ENCODE data around the gene H3-3A. TPM values are rescaled to one million over a fixed set of nuclear protein-coding genes. Genes with fewer than 3 reads are reported as not detected.

The H3-3A gene
- total and polyA plus RNA-seq, 9 donors, result 266 to 590 (median 447) TPM

GRCh38 chr1:226111098-226111882 lies 48.8 kb downstream of the H3-3A start:
- DNase-seq, result no peak
- TF ChIP-seq CTCF (IDR thresholded peaks at IDR 0.05), result no peak
- no peak for TF ChIP-seq POLR2A (IDR thresholded peaks at IDR 0.05)
- TF ChIP-seq EP300 (IDR thresholded peaks at IDR 0.05), result no peak

GRCh38 chr1:226111883-226112261 lies 49.4 kb downstream of the H3-3A start:
- H3K36me3 ChIP-seq, result no peaks in the 10 kb centered on the region
- 74 to 86% (median 75%) methylated on average over 6 to 7 of the region's 7 CpGs for WGBS, 3 donors
- intact Hi-C loops (cut with DNase I), result no loop called here
- DNase-seq, result no peak
- no peak overlapping the region for H3K27ac ChIP-seq
- no peaks in the 10 kb centered on the region for H3K9me3 ChIP-seq
- H3K4me3 ChIP-seq, result no peak overlapping the region
- no peaks in the 10 kb centered on the region for H3K4me1 ChIP-seq (ENCODE audit: insufficient read depth)
- no peak for TF ChIP-seq POLR2A (IDR thresholded peaks at IDR 0.05)
- TF ChIP-seq EP300 (IDR thresholded peaks at IDR 0.05), result no peak
- TF ChIP-seq CTCF (IDR thresholded peaks at IDR 0.05), result no peak
- H3K27me3 ChIP-seq, result no peaks in the 10 kb centered on the region

More at GRCh38 chr1:226111098-226111882, 48.8 kb downstream of the H3-3A start:
- H3K27me3 ChIP-seq, result no peaks in the 10 kb centered on the region
- no peaks in the 10 kb centered on the region for H3K9me3 ChIP-seq
- H3K36me3 ChIP-seq, result no peaks in the 10 kb centered on the region
- WGBS, 3 donors, result 45 to 51% (median 48%) methylated on average over 11 of the region's 11 CpGs
- no peaks in the 10 kb centered on the region for H3K4me1 ChIP-seq (ENCODE audit: insufficient read depth)
- H3K27ac ChIP-seq, result peak overlapping the region; percentile 94 to 95
- intact Hi-C loops (cut with DNase I), result no loop called here
- peak overlapping the region; percentile 71 for H3K4me3 ChIP-seq

GRCh38 chr1:226112626-226113025 lies 50.1 kb downstream of the H3-3A start:
- H3K36me3 ChIP-seq, result no peaks in the 10 kb centered on the region
- DNase-seq, result no peak
- no peaks in the 10 kb centered on the region for H3K9me3 ChIP-seq
- 85 to 87% (median 86%) methylated on average over 3 of the region's 3 CpGs for whole genome bisulfite sequencing, 3 donors
- H3K4me1 ChIP-seq (ENCODE audit: insufficient read depth), result no peaks in the 10 kb centered on the region
- no peak overlapping the region for H3K4me3 ChIP-seq
- no peaks in the 10 kb centered on the region for H3K27me3 ChIP-seq
- no peak overlapping the region for H3K27ac ChIP-seq
- intact Hi-C loops (cut with DNase I), result no loop called here
- TF ChIP-seq CTCF (IDR thresholded peaks at IDR 0.05) (no peak), POLR2A (IDR thresholded peaks at IDR 0.05) (no peak), EP300 (IDR thresholded peaks at IDR 0.05) (no peak)

GRCh38 chr1:226116673-226117072 lies 54.2 kb downstream of the H3-3A start:
- Histone ChIP-seq H3K9me3 (no peaks in the 10 kb centered on the region), H3K4me1 (ENCODE audit: insufficient read depth) (no peaks in the 10 kb centered on the region), H3K4me3 (no peak overlapping the region), H3K27ac (no peak overlapping the region), H3K36me3 (no peaks in the 10 kb centered on the region), H3K27me3 (no peaks in the 10 kb centered on the region)
- WGBS, 3 donors, result 35 to 41% (median 41%) methylated on average over 3 of the region's 3 CpGs
- intact Hi-C loops (cut with DNase I), result loop anchor here in 1 of 4 donors (5.0 kb wide), 1 partner anchor 1934 kb away; the partner anchor contains the start of gene DEGS1
- no peak for DNase-seq
- TF ChIP-seq EP300 (IDR thresholded peaks at IDR 0.05) (no peak), POLR2A (IDR thresholded peaks at IDR 0.05) (no peak), CTCF (IDR thresholded peaks at IDR 0.05) (no peak)
